HG03103 (cell line): ENCODE measurements around the gene DUSP23.
A peak's percentile ranks its signal among the peaks of the same experiment; 100 is the strongest.

ENCODE experiments used
- ATAC-seq: cut with Tn5 transposase; IDR thresholded peaks from one replicate; pipeline ENCODE4 v1.9.1; 2021; ENCODE audit warnings: low read depth; ENCODE audit not compliant: unreplicated experiment

DUSP23 gene

DNA sequence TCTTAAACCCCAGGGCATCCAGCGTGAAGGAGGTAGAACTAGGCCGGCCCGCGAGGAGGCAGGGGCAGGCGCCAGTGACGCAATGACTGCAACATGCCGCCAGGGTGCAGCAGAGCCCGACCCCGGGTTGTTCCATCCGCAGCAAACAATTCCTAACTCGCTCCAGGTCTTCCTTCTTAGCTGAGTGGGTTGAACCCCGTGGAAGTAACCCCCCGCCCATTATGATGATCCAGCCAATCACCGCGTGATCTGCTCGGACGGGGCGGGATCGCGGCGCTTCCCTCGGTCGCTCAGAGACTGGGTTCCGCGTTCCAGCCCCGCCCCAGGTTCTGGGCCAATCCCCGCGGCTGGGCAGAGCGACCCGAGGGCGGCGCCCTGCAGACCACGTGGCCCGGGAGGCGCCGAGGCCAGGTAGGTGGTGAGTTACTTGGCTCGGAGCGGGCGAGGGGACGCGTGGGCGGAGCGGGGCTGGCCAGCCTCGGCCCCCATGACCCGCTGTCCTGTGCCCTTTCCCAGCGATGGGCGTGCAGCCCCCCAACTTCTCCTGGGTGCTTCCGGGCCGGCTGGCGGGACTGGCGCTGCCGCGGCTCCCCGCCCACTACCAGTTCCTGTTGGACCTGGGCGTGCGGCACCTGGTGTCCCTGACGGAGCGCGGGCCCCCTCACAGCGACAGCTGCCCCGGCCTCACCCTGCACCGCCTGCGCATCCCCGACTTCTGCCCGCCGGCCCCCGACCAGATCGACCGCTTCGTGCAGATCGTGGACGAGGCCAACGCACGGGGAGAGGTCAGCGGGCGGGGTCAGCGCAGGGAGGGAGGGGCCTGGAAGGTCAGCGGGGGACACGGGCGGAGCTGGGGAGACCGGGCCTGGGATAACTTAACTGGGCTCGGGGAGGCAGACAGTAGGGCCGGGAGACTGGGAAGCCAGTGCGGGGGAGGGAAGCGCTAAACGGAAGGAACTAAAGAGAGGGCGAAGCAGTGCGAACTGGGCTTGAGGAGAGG lies at the start of gene DUSP23:
Gene DUSP23, plus strand, starts transcription at position 380 of the 1,000 bp plus-strand sequence. Its CDS starts 139 bp downstream, at position 519.
- peak; percentile 98 for ATAC-seq

DNA sequence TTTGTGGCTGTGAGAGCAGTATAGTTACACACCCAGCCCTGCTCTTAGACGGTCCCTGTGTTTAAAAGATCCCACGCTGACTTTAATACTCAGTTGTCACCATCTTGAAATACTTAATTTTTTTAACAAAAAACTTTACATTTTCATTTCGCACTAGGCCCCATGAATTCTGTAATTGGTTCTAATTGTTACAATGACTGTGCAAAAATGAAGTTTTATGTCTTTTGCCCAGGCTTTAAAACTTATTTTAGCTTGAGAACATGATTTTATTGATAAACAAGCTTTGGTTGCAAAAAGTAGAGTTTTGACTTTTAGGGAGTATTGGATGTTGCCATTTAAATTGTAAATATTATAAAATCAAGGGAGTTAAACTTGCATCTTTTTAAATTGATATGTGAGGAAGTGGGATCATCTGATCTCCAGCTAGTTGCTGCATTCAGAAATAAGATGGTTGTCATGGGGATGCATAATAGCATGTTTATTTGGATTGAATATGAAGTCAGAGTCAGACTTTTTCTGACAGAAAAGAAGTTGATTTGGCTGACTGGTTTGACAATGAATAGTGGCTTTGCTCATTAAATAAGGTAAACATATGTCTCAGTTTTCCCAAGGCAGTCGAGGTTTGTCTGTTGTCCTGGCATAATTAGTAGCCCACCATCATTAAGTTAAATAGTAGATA lies 43.4 kb upstream of the DUSP23 start:
- ATAC-seq: no peak

DNA sequence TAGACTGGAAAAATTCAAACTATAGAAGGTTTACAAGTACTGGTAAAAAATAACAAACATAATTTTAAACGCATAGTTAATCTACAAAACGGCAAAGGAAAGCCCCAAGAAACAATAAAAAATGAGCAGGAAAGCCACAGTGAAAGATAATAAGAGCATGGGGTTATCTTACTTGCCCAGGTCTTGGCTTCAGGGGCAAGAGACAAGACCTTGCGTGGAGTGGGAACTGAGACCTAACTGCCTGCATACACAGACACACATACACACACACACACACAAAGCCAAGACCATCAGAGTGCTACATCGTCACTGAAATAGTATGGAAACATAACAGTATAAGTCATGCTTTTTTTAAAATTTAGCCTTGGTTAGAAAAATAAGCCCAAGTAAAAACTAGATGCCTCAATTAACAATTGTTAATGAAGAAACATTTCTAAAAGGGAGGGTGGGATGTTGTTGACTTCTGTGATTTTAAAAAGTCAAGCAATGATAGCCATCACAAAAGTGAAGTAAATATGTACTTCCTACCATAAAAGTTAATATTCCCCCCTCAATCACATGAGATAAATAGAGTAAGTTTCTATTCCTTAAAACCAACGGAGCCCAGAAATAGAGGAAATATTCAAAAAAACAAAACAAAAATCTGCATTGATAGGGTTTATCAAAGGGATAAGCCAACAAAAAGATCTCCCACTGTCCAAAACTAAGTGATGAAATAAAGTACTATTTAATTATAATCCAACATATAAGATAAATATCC lies 36.9 kb upstream of the DUSP23 start:
- no peak for ATAC-seq

DNA sequence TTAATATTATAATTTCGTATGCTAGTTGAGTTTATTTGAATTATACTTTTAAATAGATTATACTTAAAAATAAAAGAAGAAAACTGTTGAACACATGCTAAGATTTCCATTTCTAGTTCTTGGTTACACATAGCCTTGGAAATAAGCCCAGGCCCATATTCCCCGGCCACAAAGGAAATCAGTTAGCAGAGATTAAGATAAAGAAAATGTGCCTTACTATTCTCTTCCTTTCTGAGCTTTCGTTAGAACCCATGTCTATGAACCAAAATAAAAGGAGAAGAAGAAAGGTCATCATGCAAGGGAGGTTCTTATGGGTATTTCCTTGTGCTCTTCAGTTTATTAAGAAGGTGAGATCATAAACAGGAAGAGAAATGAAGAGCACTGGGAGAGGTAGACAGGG lies 34.1 kb upstream of the DUSP23 start:
- ATAC-seq: no peak

DNA sequence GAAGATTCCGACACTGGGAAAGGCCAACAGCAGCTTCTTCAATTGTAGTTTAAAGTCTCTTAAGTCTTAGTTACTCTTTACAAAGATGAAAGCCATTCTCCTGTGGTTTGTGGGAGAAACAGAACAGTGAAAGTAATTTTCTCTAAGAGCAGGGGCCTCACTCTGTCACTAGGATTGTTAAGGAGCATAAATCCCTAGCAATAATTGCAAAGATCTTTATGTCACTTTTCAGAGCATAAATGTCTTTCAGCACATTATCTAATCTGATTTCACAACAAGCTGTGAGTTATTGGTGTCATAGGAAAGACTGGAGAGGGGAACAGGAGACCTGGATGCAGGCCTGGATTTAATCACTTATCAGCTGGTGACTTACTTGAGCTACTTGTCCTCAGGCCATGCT lies 32.4 kb upstream of the DUSP23 start:
- no peak for ATAC-seq

DNA sequence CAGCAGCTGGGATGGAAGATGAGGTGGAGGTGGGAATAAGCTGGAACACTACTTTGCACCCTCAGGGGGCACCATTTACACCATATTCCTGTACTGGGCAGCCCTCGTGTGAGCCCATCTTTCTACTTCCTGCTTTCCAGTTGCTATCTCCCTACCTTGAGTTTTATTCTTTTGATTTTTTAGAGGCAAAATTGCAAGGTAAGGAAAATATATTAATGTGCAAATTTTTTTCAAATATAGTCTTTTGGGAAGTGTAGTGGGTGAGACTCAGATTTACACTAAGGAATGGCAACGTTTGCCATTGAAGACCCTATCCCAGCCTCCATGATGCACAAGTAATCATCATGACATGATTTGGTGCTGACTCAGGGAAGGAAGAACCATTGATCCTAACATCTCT lies 31.1 kb upstream of the DUSP23 start:
- no peak for ATAC-seq

DNA sequence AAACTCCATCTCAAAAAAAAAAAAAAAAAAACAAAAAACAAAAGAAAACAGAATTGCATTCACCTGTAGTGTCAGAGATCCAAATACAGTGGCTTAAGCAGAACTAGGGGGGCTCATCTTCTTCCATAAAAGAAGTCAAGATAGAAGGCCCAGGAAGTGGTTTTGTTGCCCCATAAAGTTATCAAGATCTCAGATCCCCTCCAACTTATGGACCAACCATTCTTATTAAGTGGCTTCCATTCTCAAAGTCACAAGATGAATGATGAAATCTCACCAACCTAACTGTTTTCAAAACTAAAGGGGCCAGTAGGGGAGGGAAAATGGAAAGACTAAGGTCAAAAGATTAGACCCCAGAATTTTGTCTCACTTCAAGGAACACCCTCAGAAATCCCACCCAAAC lies 30.1 kb upstream of the DUSP23 start:
- ATAC-seq: no peak

DNA sequence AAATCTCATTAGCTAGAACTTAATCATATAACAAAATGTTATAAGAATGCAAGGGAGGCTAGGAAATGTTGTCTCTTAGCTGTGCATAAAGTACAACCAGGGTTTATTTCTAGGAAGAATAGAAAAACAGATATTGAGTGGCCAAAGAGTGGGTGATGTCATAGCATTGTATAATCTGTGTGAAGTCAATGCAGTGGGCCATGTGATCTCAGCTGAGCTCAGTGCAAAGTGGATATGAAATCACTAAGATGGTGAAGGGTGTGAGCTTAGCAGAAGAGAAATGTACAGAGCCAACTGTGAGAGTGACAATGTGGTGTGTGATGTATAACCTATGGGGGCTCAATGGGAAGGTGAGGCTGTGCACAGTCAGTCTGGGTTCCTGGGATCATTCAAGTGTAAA lies 29.7 kb upstream of the DUSP23 start:
- ATAC-seq: no peak

DNA sequence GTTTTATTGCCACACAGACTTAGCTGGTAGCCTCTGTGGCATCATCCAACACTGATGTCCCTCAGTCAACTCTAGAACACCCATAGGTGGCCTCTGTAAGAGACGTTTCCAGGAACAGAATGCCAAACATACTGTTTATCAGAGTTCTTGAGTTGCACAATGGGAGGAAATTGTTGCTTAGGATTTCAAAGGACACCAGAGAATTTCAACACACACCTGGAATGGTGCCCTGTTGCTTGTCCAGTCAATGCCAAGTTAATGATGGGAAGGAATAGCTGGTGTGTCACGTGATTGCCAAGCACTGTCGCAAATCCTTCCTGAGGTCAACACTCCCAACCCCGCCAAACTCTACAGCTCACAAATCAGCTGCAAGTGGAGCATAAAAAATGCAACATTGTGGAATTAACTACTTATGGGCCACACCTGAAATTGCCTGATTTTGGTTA lies 28.6 kb upstream of the DUSP23 start:
- no peak for ATAC-seq

DNA sequence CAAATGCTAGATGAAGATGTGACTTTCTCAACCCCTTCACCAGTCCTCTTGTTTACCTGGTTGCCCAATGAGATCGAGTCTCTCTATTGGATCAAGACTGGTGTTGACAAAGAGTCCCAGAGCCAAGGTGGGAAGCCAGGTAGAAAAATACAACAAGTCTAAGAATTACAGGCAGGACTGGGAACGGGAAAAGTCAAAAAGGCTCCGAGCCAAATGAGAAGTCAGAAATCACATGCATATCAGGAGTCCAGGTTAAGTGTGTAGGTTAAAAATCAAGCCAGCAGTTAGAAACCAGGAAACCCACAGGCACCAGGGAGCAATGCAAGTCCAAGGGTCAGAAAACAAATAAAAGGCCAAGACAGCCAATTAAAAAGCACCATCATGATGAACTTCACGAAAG lies 27.4 kb upstream of the DUSP23 start:
- no peak for ATAC-seq

DNA sequence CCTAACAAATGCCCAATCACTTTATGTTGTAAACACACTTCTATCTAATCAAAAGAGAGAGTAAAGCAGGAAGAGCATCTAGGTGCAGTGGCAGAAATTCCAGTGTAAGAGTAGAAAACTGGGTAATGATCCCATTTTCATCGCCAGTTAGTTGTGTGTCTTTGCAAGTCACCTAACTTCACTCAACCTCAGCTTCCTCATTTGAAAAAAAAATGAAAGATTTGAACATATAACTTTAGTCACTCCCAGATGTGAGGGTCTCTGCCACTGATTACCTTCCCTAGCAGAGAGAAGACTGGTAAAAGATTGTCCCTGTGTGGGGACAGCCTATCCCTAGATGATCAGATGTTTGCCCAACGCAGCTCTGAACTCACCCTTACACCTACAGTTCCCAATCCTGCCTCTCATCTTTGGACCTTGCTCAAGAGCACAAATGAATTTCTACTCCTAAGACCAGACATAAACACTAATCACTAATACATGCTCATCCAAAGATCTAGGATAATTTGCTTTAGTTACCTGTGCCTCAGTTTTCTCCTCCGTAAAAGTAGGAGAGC lies 25.2 kb upstream of the DUSP23 start:
- ATAC-seq: no peak

DNA sequence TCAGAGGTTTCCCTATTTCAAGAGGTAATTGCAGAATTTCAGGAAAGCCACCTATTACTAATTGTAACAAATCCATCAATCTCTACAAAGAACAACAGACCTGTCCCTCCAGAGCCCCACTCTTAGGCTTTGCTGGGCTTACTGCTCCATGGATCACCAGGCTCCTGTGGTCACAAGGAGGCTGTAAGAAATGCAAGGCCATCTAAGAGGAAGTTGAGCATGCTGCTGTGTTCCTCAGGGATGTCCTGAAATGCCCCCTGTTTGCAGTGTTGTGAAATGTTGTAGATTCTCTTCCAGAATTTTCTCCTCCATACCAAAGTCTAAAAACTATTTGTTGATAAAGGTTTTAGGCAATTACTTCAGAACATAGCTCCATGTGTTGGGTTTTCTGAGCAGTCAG lies 24.4 kb upstream of the DUSP23 start:
- no peak for ATAC-seq

DNA sequence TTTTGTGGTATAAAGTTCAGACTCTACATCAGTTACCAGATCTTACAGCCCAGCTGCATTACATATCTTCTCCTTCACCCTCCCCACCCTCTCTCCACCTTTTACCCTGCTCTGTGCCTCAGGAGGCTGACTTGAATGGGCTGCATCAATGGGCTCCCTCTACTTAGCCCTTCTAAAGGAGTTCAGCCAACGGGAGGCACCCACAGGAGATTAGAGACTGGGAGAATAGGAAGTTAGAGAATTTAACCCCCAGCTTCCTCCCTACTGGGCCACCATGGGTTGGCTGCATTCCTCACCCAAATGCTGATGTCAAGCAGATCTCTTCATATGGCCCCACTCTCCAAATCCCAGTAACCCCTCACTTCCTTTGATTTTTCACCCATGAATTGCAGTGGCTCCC lies 17.1 kb upstream of the DUSP23 start:
- ATAC-seq: no peak

DNA sequence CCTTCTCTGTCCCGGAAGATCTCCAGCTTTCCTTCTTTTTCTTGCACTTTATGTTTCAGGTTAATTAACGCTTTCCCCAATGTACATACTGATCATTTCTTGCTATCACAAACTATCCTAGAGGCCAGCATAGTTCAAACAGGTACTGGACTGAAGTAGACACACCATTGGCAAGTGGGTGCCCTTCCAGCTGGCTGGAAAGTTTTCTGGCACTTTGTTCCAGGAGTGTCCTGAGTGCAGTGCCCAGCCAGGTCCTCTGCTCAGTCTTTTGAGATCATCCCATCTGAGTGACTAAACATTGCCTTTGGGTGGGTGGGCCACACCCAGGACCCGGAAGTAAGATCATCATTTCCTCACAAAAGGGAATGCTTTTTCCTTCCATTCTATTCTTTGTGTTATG lies 15.0 kb upstream of the DUSP23 start:
- ATAC-seq: no peak

DNA sequence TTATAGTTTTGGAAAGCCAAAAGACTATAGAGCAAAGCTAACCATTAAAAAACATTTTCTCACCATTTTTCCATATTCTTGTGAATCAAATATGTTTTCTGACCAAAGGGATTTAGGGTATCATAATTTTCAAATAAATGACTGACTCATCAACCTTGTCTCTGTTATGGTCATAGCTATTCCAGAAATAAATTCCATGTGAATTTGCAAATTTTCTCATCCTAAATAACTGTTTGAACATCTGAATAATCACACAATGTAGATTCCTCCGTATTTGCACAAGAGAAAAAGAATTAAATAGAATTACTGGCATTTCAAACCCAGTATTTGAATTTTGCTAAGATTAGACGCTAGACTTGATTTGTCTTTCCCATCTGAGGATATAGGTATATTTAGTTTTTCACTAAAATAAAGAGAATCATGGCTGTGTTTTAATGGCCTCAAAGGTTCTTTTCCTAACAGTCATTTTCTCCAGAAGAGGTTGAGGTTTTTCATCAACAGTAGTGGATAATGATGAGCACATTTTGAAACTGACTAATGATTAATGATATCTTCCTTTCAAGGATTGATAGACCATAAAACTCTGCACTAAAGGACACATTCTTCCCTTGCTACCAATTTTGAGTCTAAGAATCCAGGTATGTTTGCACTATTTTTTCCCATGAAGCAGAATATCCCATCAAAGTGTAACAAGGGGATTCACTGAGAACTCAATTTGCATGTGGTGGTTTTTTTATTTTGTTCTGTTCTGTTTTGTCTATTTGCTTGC lies 9.5 kb upstream of the DUSP23 start:
- ATAC-seq: no peak

DNA sequence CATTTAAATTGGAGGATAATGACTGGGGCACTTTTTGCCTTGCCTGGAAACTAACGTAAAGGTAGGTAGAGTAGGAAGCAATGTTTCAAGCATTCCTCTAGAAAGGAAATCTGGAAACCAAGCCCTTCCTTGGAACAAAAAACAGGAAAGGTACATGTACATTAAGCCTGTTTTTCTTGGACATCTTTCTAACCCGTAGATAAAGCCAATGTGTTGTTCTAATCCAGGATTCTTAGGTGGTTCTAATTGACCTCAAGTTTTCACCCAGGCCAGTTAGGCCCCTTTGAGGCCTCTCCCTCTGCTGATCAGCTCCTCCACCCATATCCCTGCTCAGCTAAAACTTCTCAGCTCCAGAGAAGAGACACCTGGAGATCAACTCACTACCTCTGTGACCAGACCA lies 6.3 kb upstream of the DUSP23 start:
- ATAC-seq: no peak

DNA sequence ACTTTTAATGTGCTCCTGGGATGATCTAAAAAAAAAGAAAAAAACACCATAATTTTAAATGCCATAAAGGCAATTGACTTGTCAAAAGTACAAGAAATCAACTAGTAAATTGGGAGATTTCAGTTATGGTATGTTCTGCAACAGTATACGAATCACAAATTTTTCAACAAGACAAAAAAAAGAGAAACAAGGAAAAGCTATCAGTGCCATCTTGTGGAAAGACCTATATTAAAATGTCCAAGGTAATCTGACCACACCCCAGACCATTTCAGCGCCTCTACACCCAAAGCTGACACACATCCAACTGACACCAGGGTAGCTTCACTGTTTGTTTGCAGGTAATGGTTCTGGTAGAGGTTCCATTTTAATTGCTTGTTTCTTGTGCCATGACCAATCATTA lies 5.0 kb upstream of the DUSP23 start:
- no peak for ATAC-seq

DNA sequence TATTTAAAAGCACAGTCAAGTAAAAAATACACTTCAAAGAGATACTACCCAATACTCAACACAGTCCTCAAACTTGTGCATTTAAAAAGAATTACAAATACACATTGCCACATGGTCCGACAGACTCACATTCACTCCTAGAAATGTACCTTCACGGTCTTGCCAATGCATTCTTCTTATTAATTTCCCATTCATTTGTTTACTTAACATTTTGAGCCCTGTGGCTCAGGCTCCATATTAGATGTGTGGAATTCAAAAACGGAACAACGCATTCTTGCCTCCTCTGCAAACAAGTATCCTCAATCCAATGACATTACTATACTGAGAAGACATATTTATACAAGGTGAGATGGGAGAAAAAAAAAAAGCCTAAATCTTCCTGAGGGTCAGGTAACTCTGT lies 2.5 kb upstream of the DUSP23 start:
- ATAC-seq: no peak

DNA sequence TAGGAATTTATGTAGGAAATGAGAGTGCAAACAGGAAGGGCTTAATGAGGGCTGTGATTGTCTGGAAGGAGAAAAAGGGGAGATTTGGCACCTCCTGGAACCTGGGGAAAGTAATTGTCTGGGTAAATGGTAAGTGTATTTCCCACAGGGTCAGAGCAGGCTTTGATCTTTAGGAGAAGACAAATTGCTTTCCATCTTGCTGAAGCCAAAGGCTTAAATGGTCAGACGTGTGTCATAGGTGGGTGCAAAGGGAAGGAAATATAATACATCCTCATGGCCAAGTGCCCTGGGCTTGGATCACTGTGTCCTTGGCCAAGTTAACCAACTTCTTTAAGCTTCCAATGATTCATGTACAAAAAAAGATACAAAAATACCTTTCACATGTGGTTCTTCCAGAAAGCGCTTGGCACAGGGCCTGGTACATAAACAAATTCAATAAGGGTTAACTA lies 1.3 kb upstream of the DUSP23 start:
- ATAC-seq: no peak

DNA sequence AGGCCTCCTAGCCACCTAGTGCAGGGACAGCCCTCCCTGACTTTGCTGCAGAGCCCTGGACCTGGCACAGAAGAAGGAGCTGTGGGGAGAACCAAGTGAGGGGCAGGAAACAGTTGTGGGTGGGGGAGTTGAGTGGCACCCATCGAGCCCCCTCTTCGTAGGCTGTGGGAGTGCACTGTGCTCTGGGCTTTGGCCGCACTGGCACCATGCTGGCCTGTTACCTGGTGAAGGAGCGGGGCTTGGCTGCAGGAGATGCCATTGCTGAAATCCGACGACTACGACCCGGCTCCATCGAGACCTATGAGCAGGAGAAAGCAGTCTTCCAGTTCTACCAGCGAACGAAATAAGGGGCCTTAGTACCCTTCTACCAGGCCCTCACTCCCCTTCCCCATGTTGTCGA lies 1.2 kb downstream of the DUSP23 start:
- ATAC-seq: no peak
